Activated T-helper 9 cell treated with anti-CD3 and anti-CD28 coated beads, Interleukin-2, amount 50 U/mL, for 16 hours (primary cell): ENCODE results near the gene TTC7B.
"Not testable (repeated sequence)": the region's sequence is repeated elsewhere in the genome, so short reads cannot be mapped to it uniquely, and the experiment has no call there.

Source experiments
- DNase-seq: peaks from one replicate; pipeline ENCODE4 v3.0.0-alpha.2; 2020; ENCODE audit warnings: low read depth

TTC7B gene

DNA sequence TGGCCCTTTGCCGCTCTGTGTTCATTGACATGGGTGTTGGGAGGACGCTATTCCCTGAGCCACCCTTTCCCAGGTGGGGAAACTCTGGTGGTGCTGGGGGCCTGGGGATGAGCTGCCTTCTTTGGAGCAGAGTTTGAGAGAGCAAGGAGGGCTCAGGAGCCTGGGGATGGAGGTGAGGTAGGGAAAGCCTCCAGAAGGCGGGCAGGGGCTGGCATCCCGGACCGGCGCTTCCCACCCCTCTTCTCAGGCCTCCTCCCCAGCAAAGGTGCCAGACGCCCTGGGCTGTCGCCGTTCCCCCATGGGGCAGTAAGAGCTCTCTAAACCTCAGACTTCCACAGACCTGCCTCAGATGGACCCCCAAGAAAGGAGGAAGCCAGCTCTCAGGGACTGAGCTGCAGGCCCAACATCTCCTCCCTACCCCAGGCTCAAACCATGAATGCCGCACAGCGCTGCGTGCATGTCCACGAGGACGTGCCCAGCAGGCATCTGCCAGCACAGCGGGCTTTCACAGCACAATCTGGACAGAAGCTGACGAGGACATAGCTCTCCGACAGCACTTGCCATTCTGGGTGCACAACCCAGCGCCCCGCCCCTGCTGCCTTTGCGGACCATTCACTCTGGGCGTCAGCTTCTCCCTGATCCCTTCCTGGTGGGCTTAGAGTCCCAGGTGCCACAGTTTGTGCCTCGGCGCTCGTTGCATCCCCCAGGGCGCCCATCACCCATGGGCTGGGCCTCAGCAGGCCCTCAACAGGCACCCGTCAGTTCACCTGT, 14.9 kb upstream of the TTC7B start:
- DNase-seq: no peak

DNA sequence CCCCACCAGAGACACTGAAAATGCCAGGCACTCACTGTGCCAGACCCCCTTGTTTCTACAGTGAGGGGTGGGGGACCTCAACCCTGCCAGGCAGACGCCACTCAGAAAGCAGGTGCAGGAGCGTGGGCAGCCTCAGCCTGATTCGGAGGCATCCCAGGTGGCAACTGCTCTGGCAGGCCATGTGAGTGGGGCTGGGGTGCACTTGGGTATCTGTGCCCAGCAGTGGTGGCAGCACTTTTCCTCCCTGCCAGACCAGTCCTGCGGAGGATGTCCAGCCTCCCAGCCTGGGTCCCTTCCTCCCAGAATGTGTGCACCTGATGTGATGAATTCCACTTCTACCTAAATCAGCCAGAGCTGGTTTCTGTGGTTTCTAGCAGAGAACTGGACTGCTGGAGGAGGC, 13.4 kb upstream of the TTC7B start:
- DNase-seq: no peak

DNA sequence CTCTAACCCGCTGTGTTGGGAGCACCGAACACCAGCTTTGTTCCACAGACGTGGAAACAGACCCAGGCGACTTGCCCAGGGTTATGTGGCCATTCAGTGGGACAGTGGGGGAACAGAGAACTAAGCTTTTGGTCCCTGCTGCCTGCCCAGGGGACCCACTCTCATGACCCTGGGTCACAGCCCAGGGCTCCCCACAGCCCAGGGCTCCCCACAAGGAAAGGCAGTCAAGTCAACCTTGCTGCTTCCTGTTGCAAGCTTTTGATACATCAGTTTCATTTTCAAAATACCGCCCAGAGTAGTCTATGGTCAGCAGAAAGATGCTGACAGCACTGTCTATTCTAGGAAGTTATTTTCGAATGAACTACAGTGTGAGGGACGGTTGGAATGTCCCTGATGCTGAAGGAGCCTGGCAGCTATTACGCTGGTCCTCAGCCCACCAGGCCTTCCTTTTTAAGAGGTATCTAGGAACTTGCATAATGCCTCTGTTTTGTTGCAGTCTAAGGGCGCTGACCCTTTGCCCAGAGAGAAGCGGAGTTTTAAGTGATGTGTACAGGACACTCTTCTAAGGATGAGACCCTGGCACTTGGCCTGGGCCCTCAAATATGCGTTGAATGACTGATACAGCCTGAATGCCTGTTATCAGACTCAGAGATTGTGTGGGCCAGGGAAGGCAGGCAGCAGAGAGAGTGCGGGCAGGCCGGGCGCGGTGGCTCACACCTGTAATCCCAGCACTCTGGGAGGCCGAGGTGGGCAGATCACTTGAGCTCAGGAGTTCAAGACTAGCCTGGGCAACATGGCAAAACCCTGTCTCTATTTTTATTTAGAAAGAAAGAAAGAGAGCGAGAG, 12.6 kb upstream of the TTC7B start:
- DNase-seq: no peak

DNA sequence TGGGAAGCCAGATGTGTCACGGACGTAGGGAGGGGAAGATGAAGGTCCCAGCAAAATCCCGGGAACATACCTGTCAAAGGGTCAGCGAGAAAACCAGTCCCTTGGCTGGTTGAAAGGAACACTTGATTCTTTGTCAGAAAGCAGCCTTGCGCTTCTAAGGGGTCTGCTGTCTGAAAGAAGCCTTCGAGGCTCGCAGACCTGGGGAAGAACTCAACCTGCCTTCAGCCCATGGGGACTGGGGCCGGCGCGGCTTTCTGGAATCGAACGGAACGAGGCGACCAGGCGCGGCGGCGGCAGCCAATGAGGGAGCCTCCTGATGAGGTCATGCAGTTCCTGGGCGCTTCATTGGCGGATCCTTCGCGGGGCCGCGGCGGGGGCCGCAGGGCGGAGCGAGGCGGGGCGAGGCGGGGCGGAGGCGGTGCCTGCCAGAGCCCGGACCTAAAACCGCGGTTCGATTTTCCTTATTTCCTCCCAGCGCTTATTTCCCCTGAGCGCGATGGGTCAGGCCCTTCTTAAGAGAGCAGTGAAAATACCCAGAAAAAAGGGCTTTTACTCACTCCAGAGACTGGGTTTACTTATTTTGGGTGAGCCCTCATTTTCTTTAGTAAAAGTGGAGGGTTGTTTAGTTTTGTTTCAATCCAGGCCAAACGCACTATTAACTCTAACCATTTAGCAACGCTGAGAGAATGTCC, 11.8 kb upstream of the TTC7B start:
- peak; percentile 87 for DNase-seq

DNA sequence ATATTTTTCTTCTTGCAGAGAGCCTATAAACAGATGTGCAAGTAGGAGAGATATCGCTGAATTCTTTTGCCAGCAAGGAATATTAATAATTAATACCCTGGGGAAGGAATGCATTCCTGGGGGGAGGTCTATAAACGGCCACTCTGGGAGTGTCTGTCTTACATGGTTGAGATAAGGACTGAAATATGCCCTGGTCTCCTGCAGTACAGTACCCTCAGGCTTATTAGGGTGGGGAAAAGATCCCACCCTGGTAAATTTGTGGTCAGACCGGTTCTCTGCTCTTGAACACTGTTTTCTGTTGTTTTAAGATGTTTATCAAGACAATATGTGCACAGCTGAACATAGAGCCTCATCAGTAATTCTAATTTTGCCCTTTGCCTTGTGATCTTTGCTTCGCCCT, 7.3 kb upstream of the TTC7B start:
- not testable (repeated sequence) for DNase-seq

DNA sequence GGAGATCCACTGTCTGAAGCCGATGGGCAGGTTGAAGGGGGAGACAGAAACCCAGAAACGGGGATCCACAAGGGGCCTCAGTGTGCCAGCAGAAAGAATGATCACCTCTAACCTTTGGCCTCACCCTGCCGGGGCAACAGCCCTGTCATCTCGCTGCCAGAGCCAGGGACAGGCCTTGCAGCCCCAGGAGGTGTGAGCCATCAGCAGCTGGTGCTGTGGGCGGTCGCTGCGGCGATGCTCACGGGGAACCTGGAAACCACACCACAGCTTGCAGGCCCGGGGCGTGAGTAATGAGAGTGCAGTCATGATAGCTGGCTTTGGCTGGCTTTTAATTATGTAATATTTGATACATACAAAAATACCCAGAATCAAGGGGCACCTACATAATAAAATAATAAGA, 4.7 kb upstream of the TTC7B start:
- peak; percentile 74 for DNase-seq

DNA sequence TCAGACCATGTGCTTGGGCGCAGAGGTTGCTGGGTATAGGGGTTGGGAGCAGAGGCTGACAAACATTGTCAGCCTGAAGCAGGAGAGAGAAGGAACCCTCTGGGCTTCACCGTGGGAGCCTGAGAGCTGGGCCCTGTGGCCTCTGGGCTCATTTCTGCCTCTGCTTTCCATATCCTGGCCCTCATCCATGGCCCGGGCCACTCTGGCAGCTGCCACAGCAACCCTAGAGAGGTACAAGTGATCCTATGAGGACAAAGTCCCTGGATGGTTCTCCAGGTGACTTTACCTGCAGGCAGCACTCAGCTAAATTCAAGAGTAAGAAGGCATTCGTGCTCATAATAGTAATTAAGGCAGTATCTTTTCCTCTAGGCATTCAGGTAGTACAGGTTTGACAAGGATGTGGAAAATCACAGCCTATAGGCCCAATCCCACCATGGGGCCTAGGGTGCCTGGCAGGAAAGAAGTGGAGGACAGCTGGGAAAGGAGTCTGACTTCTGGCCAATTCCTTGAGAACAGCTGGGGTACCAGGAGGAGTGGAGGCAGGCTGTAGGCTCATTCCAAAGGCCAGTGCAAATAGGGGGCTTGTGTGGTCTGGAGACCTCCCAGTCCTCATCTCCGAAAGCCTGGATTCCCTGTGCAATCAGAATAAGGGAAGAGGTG, 3.6 kb upstream of the TTC7B start:
- no peak for DNase-seq

DNA sequence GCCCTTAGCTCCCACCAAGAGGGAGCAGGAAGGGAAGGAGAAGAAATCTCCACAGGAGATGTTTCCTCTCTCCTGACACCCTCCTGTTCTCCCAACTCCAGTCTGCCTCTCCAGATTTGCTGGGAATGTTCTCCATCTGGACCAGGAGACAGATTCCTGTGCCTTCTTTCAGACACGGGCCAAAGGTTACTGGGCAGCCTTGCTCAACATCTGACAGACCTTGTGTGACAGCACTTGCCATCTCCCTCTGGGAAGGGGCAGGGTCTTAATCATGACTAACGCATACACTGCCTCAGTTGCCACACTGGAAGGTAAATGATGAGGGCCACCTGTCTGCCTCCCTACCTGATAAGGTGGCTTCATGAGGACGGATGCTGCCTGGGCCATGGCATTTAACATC, 2.5 kb upstream of the TTC7B start:
- no peak for DNase-seq

DNA sequence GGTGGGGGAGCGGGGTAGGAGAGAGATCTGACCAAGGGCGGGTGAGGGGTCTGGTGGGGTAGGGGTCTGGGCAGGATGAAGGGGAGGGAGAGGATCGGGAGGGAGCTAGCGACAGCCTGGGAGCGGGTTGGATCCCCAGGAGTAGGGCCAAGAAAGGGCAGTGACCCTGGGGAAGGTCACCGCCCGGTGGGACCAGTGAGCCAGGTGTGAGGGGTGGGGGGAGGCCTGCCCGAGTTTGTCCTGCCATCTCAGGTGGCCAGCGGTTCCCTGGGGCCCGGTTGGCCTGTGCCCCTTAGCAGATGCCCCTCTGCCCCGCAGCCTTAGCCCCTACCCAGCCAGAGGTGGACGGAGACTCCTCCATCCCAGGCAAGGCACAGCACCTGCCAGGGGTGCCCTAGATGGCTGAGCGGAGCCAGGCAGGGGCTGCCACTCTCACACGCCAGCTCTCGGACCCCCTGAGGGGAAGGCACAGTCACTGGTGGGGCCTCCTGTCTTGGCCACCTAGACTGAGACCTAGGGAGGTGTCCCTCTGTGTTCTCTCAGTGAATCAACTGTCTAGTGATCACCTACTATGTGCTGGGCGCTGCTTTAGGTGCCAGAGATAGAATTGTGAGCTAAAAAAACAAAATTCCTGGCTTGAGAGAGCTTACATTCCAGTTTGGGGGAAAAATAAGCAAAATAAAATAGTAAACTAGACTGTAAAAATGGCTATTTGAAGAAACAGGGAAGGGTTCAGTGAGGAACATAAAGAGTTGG, 629 bp upstream of the TTC7B start:
- DNase-seq: no peak

DNA sequence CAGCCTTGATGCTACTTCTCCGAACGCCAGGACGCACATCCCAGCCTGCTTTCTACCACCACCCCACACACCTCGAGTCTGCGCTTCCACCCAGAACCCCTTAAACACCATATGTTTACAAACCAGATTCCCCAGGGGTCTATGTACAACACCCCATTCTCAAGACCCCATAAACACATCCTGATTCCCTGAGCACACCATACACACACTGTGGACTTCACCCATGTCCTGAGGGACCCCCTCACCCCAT, 733 bp downstream of the TTC7B start:
- no peak for DNase-seq

DNA sequence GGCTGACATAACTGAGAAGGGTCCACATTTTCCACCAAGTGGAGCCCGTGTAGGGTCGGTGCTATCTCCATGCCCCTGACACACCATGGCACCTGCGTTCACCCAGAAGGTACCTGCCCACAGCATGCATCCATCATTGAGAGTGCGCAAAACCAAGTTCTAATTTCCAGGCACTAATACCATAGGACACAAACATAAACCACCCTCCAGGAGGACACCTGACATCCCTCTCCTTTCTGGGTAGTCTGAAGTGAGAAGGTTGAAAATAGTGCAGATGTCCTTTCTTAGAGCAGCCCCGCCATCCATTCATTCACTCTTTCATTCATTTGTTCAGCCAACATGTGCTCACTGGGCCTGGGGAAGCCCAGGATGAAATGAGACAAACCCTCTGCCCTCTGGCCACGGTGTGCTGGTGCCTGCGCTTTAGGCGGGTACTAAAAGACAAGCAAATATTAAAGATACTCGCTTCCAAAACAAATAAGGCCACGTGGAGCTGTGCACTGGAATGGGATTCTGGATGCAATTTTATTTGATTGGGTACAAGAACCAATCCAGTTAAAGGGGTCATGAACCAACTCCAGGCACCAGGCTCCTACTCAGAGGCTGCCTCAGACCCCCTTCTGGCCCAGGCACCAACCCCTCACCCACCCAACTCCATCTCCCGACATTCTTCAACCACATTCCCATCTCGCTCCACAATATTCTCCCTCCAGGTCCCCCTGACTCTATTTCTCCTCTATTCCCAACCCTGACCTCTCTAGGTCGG, 1.2 kb downstream of the TTC7B start:
- DNase-seq: no peak

DNA sequence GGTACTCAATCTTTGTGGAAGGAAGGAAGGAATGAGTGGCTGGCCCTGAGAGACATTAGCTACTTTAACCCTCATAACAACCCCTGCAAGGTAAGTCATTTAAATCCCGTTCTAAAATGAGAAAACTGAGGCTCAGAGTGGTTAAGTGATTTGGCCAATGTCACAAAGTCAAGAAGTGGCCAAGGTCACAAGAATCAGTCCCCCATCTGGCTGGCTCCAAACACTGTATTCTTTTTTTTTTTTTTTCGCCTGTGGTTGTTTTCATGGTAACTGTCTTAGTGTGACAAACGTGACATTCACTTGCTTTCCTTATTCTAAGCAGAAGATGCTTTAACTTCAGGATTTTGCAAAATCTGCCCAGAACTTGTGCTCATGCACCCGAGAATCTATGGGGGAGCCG, 2.8 kb downstream of the TTC7B start:
- no peak for DNase-seq

DNA sequence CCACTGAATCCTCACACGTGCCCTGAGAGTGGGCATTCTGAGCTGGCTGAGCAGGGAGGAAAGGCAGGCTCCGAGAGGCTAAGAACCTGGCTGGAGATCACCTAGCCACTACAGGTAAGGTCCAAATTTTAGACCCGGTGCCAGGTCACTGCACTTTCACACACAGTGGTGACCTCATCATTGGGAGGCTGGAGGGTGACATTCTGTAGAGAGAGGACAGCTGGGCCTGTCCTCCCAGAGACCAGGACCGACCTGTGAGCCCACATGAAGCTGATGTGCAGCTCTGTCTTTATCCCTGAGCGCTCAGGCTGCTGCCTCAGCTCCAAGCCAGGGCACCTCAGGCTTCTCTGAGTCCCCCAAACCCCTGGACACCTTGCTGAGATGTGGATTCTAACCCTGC, 4.1 kb downstream of the TTC7B start:
- no peak for DNase-seq

DNA sequence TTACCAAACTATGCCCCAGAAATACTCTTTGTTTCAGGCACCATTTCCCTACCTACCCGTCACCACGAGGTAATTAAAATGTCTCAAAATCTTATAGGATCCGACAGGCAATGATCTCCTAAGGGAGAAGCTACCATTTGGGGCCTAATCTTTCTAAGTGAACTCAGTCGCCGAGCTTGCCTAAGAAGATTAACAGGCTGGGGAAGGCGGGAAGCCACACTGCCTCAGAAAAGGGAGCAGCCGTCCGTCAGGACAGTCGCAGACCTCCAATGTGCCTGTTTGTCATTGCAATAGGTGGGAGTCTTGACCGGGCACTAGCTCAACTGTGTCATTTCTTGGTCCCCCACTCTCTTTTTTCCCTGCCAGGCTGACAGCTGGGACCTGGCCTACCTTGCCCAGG, 4.6 kb downstream of the TTC7B start:
- no peak for DNase-seq

DNA sequence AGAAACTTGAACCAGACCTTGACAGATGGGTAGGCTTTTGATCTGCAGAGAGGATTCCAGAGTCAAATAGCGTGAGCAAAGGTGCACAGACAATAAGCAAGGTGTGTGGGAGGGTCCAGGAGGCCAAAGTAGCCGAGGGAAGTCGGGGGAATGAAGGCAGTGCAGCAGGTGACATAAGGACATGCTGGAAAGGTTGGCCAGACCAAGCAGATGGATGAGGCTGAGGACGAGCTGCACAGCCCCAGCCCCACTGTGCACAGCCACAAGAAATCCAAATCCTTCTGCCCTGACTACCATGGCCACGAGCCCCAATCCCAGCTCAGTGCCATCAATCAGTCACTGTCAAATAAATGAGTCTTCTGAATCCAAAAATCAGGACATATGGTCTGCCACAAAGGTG, 5.4 kb downstream of the TTC7B start:
- no peak for DNase-seq

DNA sequence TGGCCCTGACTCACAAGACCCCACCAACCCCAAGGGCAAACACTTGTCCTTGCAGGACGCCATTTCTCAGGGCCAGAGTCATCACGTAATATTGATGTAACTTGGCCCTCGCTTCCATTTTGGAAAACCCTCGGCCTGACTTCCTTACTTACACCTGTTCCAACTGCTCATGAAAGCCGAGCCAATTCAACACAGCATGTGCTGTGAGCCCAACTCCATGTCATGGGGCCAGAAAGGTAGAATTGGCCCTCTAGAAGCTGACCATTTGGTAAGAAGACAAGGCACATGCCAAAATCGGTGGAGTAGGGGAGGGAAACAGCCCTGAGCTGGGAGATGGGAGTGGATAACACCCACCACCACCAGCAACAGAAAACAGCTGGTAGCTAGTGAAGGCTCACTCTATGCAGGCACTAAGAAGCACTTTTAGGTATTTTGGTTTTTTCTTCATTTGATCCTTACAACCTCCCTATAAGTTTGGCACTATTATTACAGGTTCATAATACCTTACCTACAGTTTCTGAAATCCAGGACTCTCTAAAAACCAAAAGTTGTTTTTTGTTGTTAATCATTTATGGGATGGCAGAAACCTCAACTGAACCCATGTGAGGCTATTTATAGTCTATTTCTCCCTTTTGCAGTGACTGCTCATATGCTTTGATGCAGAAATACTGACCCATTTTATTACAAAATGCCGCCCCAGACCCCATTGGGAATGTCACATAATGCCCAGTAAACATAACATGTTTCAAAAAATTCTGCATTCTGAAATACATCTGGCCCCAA, 6.5 kb downstream of the TTC7B start:
- no peak for DNase-seq

DNA sequence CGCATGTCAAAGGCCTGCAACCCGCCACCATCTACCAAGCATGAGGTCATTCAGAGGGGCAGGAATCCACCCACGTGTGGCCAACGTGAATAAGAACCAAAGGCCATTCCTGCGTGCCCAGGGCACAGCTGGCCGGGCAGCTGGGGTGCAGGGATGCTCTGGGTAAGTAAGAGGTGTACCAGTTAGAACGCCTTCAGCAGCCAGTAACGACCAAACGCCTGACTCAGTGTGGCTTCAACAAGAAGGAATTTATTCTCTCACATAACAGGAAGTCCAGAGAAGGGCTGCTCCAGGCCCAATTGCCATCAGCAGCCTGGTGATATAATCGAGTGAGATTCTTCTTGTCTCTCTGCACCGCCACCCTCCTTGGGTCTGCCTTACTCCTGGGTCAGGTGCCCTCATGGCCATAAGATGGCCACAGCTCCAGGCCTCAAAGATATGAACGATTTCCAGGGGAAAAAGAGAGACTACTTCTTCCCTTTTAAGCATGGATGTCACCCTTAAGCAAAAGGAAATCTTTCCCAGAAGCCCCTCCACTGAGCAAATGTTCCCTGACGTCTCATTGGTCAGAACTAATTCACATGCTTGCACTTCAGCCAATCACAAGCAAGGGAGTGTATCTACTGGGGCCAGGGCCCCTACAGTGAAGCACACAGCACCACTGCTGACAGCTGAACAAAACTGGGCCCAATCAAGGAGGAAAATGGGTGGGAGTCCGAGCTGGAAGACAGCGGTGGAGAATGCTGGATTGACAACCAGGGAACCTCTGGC, 7.3 kb downstream of the TTC7B start:
- no peak for DNase-seq

DNA sequence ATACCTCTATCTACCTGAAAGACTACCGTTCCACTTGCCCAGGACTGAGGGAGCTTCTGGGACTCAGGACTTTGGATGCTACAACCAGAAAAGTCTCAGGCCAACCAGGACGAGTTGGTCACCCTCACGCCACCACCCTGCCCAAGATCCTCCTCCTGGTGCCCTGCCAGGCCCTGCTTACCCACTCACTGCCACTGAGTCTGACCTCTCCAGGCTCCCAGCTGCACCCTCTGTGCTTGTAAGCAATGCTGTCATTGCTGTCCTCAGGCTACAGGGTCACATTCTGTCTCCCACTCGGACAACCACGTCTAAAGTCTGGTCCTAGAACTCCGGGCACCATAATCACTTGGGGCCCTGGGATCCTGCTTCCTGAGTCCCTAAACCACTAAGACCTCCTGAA, 9.2 kb downstream of the TTC7B start:
- DNase-seq: no peak

DNA sequence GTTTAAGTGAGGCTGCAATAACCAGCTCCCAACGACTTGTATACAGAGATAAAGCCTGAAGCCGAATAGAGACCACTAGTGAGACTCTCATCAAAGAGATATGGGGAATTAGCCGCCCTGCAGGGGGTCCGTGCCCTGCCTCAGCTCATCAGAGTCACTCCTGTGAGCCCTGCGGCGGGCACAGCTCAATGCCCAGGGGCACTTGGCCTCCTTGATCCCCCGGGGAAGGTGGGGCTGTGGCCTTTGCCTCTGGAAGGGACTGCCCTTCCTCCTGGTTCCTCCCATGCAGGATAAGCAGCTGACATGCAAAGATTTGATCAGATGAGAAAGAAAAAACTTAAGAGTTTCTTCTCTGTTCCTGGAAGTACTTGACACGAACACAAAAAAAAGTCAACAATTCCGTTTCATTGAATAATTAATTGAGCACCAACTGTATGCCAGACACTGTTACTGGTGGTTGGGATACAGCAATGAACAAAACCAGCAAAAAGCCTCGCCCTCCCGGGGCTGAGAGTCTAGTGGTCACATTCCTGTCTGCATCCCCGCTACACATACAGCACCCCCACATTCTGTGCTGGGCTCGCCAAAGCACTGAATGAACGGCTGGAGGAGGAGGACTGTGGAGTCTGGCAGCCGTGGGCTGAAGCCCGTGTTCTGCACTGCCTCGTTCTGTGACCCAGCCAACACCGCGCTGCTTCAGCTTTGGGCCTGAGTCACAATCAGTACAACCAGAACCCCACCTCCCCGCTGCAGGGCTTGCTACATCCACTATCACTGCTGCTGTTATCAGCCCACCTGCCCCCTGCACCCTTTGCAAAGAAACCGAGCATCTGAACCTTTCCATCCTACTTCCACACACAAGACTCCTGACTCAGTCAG, 10.3 kb downstream of the TTC7B start:
- no peak for DNase-seq
